HK-2 (cell line): ENCODE measurements around the gene UBE2G2.

Experiments used
- DNase-seq: peaks from one replicate; pipeline ENCODE4 v3.0.0-alpha.2; 2018; ENCODE audit not compliant: unreplicated experiment

UBE2G2 gene

DNA sequence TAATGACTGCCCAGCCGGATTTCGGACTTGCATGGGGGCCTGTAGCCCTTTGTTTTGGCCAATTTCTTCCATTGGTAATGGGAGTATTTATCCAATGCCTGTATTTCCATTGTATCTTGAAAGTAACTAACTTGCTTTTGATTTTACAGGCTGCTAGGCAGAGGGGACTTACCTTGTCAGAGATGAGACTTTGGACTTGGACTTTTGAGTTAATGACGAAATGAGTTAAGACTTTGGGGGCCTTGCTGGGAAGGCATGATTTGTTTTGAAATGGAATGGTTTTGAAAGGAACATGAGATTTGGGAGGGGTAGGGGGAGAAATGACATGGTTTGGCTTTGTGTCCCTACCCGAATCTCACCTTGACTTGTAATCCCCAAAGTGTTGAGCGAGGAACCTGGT, 9.6 kb downstream of the UBE2G2 start:
- no peak for DNase-seq

DNA sequence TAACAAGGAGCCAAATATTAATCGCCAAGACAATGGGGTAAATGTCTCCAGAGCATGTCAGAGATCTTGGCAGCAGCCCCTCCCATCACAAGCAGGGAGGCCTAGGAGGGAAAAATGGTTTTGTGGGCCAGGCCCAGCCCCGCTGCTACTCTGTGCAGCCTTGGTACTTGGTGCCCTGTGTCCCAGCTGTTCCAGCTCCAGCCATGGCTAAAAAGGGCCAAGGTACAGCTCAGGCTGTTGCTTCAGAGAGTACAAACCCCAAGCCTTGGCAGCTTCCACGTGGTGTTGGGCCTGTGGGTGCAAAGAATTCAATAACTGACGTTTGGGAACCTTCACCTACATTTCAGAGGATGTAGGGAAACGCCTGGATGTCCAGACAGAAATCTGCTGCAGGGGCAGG, 10.4 kb downstream of the UBE2G2 start:
- no peak for DNase-seq

DNA sequence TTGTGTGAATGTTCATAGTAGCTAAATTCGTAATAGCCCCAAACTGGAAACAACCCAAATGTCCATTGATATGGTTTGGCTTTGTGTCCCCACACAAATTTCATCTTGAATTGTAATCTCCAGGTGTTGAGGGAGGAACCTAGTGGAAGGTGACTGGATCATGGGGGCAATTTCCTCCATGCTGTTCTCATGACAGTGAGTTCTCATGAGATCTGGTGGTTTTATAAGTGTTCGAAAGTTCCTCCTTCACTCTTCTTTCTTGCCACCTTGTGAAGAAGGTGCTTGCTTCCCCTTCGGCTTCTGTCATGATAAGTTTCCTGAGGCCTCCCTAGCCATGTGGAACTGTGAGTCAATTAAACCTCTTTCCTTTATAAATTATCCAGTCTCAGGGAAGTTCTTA, 11.3 kb downstream of the UBE2G2 start:
- no peak for DNase-seq

DNA sequence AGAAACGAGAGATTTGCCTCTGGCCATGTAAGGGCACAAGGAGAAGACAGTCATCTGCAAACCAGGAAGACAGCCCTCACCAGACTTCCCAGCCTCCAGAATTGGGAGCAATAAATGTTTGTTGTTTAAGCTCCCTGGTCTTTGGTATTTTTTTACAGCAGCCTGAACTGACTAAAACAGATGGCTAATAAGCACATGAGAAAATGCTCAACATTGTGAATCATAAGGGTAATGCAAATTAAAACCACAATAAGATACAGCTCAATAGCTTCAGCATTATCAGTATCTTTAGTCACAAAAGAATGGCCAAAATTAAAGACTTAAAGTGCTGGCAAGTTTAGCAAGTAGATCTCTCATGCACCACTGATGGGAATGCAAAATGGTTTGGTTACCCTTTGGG, 11.7 kb downstream of the UBE2G2 start:
- no peak for DNase-seq

DNA sequence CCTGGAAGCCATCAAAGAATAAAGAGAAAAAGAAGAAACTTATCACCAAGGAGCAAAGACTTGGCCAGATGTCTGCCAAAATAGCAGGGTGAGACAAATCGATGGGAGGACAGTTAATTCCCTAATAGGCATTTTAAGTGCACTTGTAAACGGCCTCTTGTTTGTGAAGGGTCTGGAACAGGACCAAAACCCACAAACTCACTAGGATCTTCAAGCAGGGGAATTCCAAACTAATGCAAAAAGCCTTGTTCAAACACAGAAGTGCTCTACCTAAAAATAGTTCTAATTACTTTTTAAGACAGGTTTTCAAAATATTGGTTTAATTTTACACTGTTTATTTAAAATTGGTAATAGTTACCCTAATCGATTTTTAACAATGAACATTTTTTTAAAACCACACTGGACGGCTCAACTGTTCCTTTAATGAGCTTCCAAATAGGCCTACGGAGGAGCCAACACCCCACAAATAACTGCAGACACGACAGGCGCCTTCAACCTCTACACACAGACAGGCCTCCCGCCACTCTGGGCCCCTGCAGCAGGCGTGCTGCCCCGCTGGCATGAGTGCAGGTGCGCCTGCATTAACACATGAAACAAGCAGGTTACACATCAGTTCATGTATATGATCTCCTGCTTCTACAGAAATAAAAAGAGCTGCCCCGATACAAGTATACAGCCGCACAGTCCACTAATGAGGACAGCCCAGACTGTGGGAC, 15.8 kb downstream of the UBE2G2 start:
- no peak for DNase-seq

DNA sequence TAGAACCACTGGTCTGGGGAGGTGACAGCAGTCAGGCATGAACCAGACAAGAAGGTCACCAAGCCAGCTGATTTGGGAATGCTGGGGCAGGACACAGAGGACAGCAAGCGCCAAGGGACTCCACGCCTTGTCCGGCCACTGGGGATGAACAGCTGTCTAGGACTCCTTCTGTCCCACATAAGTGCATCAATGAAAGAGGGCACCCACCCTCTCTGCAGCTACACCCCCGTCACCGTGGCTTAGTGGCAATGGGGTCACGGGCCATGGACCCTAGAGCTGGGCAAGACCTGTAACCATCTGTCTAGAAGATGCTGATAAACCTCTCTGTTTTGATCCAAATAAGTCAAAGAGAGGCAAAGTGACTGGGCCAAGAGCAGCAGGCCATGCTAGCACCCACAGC, 16.8 kb downstream of the UBE2G2 start:
- DNase-seq: no peak

DNA sequence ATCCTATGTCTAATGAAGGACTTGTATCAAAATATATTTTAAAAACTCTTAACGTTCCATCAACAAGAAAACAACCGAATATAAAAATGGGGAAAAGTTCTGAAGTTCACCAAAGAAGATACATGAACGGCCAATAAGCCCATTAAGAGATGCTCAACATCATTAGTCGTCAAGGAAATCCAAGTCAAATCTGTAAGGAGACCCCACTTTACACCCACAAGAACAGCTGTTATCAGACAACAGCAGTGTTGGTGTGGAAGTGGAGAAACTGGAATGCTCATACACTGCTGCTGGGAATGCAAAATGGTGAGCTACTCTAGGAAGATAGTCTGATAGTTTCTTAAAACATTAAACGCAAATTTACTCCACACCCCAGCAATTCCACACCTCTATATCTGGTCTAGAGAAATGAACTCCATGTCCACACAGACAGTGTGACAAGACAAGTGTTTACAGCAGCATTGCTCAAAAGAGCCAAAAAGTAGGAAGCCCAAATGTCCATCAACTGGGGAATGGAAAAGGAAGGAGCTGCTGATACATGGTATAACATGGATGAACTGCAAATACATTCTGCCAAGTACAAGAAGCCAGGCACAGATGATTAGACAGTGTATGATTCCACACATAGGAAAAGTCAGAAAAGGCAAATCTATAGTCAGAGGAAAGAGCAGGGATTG, 18.5 kb downstream of the UBE2G2 start:
- DNase-seq: no peak

DNA sequence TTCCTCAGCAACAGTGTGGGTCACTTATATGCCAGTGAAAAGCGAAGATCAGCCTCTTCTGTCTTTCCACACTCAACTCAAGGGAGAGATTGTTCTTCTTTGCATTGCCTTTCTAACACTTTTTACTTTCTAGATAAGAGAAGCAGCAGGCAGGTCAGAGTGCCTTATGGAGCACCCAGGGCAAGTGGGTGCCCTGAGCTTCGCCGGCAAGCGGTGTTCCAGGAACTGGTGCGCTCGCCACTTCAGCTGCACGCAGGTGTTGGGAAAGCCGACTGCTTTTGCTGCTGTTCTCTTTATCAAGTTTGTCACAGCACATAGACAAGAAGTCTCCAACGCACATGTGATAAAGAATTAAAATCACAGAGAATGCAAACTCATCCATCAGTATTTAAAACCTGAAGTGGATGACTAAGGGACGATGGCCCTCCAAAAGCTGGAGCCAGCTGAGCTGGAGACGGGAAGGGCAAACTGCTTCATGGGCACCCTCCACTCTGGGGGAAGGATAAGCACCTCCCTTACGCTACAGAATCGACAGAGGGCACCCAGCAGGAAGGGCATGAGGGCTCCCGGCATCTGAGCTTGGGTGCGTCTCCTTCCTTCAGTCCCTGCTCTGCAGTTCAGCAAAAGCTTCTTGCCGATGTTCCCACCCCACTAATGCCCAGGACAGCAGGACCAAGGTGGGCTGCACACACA, 20.7 kb downstream of the UBE2G2 start:
- no peak for DNase-seq

DNA sequence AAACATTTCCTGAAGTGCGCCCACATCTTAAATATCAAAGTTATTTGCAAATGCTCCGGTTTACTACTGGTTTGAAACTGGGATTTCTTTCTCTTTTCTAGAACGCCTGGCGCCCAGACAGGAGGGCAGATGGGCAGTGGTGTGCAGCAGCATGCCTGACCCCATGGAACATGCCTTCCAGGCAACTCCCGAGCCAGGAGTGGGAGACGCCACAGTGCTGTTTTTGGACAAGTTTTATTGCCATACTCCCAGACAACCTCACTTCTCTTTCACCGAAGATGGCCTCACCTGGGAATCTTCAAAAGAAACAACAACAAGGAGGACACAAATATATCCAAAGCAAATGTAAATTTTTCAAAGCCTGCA, 21.5 kb downstream of the UBE2G2 start:
- no peak for DNase-seq

DNA sequence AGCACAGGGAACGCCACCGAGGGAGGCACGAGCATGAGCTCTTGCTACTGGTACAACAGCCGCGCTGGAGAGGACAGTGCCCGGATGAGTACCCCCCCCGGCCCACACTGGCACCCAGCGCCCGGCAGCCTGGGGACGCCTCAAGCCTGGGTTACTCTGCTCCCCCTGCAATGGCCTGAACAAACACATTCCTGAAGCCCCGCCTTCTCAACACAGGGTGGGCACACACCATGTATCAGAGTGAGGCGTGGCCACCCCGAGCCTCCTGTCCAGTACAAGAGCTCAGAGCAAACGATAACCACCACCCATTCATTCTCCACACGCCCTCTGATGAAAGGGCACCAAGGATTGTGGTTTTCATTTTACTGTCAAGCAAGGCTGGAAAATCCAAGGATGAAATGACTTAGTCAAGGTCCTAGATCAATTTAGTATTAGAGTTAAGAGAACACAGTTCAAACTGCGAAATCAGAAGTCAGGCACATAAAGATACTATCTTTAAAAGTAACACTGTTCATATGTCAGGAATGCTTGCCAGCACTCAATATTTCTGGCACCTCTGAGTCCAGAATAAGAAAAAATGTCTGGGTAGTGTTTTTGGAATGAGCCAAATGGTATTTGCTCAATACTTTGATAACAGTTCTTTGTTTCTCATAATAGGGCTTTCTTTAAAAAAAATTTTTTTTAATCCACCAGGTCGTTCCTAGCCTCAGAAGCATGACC, 22.0 kb downstream of the UBE2G2 start:
- no peak for DNase-seq

DNA sequence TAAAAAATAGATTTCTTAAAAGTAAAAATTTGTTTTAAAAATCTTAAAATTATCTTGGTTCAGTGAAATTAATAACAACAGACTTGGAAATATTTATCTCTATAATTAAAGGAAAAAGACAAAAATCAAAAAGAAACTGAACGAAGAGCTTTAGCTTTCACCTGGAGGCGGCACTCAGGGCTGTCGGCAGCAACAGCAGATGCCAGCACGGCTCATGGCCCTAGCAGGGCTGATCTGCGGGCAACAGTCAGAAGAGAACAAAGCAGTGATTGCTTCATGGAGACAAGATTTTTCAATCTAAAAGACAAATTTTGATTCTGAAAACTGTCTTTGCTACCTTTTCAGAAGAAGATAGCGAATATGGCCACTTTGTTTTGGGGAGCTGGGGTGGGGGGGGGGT, 22.6 kb downstream of the UBE2G2 start:
- no peak for DNase-seq

DNA sequence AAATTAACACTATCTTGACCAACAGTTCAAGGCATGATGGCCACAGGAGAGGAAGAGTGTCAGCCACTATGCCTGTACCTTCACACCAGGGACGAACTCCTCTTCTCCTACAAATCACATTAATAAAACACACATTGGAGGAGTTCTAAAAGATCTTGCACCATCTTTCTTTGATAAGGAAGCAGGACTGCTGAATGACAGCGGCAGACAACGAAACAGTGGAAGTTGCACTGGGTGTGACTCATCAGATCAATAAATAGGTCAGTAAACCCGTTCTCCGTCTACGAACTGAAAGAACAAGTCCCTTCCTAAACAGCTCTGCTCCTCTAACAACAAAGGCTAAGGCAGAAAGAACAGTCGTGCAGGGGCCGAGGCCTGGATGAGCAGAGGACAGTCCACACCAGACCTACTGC, 23.1 kb downstream of the UBE2G2 start:
- no peak for DNase-seq

DNA sequence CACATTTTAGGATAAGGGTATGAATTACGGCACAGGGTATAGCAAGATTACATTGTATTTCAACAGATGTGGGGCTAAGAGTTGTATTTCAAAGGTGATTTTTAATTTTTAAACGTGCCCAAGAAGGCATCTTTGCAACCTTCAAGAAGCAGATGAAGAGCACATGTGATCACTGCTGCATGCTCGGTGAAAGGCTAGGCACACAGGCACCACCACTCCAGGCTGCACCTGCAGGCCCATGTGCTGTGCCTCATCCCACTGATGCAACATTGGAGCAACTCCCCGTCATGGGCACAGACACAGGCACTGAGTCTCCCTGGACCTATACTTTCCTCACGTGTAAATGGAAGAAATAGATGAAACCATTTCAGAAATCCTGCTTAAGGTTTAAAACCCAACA, 23.5 kb downstream of the UBE2G2 start:
- DNase-seq: no peak

DNA sequence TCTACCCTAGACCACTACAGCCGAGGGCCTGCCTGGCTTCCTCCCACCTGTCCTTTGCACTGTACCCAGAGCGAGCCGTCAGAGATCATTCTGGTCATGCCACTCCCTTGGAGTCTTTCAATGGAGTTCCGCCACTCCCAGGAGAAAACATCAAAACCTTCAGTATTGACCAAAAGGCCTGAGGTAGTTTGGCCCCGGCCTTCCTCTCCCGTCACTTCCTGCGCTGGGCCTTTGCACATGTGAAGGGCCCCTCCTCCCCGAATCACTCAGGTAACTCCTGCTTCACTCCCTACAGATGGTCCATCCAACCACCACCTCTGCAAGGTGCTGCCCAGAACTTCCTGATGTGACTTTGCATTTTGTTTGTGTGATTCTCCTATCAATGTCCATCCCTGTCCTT, 26.6 kb downstream of the UBE2G2 start:
- DNase-seq: no peak

DNA sequence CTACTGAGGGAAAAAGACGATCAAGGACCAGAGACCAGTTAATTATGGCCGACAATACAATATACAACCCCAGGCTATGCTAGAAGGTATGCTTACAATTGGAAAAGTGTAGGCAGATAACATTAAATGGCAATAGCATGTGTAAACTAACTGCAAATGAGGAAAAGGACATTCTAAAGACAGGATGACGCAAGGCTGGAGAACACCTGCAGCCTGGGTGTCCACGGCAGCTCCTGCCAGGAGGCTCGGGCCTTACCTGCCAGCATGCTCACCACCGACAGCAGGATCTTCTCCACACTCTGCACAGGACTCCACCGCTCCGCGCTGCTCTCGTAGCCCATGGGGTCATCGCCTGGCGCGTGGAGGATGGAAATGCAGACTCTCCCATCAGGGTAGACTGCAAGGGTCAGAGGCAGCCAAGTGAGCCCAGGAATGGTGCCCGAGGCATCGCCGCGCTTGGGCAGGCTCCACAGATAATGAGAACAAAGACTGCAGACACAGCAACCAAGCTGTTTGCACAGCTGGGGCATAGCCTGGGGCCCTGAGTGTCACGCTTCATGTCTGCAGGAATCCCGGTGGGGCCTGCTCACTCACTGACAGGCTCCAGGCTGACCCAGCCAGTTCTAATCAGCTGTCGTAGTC, 28.2 kb downstream of the UBE2G2 start:
- DNase-seq: no peak

DNA sequence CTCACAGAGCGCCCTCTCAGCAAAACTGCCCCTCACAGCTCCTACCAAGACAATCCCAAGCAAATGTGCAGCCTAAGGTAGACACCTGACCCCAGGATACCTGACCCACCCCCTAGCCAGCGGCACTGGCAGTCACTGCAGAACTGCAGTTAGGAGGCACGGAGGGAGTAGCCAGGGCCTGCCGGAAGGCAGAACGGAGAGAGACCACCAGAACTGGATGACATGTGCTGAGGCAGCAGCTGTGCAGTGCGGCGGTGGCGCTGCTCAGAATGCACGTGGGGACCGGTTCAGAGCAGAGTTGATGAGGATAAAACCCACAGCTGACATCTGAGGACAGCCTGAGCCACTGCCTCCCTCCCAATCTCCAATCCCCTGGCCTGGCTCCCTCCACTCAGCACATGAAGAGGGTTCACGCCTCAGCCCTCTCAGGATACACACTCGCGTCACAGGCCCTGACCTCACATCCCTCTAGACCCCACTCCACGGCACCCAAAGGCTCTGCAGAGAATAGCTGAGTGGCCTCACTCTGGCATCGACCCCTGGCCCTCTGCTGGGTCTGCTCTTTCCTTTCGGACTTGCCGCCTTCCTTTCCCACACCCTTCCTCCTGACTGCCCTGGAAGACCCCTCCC, 29.6 kb downstream of the UBE2G2 start:
- no peak for DNase-seq

DNA sequence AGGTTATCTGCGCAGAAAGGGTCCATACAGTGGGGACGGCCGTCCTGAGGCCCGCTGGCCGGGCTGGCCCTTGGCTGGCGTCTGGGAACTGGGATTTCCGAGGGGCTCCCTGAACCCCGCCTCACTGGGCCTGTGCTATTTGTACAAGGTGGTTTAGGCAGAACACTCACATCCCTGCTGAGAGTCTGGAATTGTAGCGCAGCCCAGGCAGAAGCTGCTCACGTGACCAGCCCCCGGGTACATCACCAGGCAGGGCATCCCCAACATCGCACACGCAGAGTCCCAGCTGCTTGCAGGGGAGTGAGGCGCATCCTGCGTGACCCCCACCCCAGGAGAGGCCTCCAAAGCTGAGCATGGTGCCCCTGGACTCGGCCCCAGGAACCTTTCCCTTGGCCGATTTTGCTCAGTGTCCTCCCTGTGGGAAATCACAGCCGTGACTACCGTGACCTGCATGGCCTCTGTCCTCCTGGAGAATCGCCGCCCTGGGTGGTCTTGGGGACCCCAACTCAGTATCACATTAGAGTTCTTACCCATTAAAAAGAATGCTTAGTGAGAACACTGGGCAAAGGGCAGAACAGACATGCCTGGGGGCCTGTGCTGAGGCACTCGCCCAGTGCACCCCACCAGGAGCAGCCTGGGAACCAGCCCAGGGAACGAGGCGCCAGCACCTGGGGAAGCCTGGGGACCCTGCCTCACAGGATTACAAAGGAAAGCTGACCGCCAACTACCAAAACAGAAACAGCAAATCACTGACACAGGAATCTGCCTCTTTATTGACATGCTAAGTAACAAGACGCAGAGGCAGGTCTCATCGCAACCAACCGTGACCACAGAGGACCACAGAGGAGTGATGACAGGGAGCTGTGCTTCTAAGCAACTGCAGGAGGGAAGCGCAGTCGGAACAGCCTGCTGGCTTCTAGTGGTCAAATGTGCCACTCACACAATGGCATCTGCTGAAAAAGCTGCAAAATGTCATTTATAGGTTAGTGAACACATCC, 33.5 kb downstream of the UBE2G2 start:
- no peak for DNase-seq

DNA sequence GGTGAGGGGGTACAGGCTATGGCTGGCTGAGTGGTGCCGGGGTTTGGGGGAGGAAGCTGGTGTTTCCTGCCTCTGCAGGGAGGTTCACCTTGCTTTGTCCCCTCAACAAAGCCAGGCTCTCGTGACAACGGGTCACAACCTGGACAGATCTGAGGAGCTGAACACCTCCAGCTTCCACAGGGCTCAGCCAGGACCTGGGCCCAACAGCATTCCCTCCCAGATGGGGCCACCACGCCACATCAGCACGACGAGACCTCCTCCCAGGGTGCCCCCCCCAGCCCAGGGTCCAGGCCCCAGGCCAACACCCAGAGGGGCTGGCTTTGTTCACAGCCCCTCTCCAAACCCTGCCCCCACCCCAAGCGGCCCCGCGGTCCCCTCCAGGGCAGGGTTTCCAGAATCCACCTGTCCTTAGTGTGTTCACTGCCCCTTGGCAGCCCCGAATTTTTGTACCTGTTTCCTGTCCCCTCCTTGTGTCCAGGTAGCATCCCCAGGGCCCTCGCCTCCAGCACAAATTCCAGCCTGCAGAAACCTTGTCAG, 34.7 kb downstream of the UBE2G2 start:
- no peak for DNase-seq

DNA sequence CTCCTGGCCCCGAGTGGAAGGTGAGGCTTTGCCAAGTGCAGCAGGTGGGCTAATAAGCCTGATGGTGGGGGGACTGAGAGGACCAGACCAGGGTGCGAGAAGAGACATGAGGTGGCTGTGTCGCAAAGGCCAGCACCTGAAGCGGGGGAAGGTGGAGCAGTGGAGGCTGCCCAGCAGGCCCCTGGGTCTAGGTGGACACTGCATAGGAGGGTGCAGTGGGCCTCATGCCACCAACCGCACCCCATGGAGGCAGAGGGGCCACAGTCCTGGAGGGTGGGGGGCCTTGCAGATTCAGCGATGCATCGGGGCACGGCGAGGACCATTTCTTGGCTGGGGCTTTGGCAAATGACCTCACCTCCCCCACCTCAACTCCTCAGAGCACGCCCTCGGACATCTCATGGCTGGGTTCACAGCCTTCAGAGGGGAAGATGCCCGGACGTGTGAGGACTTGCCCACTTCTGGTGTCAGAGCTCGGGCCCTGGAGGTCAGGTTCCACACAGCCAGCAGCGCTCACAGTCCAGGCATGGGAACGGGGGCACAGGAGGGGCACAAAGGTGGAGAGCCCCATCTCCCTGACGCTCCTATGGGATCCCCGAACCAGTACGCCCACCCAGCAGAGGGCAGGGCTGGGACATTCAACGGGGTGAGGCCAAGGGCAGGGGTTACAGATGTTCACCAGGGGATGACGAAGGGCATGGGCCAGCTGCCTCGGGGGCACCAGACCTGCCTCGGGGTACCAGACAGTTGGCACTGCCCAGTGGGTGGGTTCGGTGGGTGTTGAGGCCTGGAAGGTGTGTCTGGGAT, 35.4 kb downstream of the UBE2G2 start:
- DNase-seq: no peak
